ENCODE data around the gene TFF3. TPM values are rescaled to one million over a fixed set of nuclear protein-coding genes. Genes with fewer than 3 reads are reported as not detected.
A peak's percentile ranks its signal among the peaks of the same experiment; 100 is the strongest.
"Not testable (repeated sequence)": the region's sequence is repeated elsewhere in the genome, so short reads cannot be mapped to it uniquely, and the experiment has no call there.

Gene TFF3
- total RNA-seq, 1 donor from 2014 or later = 4.8 TPM

DNA sequence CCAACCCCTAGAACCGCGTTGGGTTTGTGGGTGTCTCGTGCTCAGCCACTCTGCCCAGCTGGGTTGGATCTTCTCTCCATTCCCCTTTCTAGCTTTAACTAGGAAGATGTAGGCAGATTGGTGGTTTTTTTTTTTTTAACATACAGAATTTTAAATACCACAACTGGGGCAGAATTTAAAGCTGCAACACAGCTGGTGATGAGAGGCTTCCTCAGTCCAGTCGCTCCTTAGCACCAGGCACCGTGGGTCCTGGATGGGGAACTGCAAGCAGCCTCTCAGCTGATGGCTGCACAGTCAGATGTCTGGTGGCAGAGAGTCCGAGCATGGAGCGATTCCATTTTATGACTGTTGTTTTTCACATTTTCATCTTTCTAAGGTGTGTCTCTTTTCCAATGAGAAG lies 18.7 kb downstream of the TFF3 start:
- intact Hi-C loops (cut with DNase I) = no loop called here
- DNase-seq (ENCODE audit: low spot score) = no peak

DNA sequence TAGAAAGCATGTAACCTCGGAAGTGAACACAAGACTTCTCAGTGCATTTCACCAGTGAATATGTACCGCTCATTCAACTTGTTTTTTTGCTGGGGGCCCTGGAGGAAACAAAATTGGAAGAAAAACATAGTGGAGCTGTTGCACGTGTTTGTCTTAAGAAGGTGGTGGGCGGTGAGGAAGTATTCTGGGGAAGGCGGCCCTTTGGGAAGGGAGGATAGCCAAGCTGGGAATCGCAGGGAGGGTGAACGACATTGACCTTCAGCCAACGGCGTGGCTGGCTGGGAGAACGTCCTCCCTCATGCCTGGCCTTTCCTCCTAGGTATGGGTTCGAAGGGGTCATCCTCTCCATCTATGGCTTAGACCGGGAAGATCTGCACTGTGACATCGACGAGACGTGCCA lies 19.4 kb downstream of the TFF3 start:
- DNase-seq (ENCODE audit: low spot score) = no peak
- intact Hi-C loops (cut with DNase I) = no loop called here

DNA sequence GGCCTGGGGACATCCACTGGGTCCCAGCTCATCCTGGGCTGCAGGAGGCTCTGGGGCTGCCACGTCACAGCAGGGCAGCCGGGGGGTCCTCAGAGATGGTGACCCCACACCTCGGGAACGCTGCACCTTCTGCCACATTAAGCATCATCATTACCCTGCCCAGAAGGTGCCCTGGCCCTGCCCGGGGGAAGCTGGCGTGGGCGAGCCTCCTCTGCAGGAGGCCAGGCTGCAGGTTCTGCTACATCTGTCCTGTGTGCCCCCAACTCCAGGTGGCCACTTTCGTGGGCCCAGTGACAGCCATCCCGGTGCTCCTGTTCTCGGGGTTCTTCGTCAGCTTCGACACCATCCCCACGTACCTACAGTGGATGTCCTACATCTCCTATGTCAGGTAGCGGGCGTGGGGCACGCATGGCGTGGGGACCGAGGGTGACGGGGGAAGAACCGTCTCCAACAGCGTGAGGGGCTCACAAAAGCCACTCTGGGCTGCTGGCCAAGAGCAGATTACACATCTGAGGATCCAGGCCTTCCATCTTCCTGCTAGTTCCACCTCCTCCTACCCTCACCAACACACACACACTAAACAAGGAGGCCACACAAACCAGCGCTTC lies 20.8 kb downstream of the TFF3 start:
- no peak for DNase-seq (ENCODE audit: low spot score)
- intact Hi-C loops (cut with DNase I) = no loop called here

DNA sequence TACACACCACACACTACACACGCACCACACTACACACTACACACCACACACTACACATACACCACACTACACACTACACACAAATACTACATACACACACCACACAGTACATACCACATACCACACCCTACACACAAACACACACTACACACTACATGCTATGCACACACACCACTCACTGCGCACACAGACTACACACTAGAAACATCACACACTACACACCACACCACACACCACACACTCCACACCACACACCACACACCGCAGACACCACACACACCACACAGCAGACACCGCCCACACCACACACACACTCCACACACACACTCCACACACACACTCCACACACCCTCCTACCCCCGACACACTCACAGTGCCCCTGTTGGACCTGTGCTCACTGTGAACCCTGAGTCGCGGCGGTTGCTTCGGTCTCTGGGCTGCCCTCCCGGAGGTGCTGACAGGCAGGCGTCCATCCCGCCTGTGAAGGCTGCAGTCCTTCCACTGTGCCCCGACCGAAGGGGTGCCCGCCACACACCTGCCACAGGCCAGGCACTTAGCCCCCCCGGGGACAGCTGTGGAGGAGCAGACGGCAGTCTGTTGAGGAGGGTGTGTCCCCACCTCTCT lies 21.4 kb downstream of the TFF3 start:
- intact Hi-C loops (cut with DNase I) = no loop called here
- DNase-seq (ENCODE audit: low spot score) = no peak

DNA sequence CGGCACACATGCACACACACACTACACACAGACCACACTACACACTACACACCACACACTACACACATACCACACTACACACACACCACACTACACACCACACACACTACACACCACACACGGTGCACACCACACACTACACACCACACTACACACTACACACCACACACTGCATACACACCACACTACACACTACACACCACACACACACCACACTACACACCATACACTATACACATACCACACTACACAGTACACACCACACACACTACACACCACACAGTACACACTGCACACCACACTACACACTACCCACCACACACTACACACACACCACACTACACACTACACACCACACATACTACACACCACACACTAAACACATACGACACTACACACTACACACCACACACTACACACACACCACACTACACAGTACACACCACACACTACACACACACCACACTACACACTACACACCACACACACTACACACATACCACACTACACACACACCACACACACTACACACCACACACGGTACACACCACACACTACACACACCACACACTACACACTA lies 22.6 kb downstream of the TFF3 start:
- intact Hi-C loops (cut with DNase I); DNase-seq (ENCODE audit: low spot score): not testable (repeated sequence)

DNA sequence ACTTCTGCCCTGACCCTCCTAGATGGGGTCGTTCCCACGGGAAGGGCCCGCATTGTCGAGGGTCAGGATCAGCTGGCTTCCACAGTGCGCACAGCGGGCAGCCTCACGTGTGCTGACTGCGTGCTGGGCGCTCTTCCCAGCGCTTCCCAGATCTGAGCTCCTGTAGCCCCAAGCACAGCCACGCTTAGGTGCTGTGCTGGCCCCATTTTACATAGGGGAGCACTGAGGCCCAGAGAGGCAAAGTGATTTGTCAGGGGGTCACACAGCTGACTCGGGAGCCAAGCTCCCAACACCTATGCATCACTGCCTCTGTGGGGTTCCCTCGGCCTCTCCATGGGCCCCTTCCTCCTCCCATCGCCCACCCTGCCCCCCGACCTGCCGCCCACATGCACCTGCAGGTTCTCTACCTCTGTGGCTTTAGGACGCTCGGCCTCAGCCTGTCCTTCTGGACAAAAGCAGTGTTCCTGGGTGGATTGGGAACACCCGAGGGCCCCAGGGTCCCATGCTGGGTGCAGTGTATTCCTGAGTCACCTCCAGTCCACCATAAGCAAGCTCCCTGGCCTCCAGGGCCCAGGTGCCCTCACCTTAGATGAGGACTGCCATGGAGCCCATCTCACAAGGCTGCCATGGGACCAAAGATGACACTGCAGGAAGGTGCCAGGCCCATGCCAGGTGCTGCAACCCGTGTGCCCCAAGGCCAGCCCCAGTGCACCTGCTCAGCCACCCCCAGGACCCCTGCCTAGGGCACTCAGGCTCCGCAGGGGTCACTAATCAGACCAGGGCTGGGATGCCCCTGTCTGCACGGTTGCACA lies 23.3 kb downstream of the TFF3 start:
- DNase-seq (ENCODE audit: low spot score) = no peak
- intact Hi-C loops (cut with DNase I) = no loop called here

DNA sequence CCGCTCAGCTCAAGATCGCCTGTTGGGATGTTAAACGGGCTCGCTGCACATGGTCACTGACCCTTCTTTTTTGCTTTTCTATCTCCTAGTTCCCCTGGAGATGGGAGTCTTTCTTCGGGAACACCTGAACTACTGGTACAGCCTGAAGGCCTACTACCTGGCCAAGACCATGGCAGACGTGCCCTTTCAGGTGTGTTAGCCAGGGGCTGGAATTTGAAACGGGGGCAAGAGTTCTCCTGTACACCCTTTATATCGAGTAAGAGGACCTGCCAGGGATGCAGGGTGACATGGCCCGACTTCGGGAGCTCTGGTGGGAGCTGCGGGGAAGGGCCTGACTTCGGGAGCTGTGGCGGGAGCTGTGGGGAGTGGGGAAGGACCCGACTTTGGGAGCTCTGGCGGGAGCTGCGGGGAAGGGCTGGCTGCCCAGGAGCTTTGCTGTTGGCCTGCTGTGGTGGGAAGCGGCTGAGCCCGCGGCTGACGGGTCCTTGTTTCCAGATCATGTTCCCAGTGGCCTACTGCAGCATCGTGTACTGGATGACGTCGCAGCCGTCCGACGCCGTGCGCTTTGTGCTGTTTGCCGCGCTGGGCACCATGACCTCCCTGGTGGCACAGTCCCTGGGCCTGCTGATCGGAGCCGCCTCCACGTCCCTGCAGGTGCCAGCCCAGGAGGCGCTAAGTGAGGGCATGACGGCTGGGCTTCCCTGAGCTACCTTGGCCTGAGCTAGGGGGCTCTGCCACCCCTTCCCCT lies 24.0 kb downstream of the TFF3 start:
- no peak for DNase-seq (ENCODE audit: low spot score)
- intact Hi-C loops (cut with DNase I) = no loop called here

DNA sequence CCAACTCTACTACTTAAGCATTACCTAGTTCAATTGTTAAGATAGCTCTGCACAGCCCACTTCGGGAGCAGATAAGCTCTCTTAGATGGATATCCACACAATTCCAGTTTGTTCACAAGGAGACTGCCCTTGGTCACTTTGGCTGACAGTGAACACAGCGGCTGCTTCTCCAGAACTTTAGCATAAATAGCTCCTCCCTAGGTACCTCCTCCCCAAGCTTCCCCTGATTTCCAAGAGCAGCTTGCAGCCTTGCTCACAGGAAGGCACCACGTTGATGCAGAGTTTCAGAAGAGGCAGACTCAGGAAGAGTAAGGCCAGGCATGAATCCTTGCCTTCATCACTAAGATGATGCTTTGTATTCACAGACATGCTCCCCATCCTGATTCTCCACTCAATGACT lies 24.7 kb downstream of the TFF3 start:
- DNase-seq (ENCODE audit: low spot score) = no peak
- intact Hi-C loops (cut with DNase I) = no loop called here

DNA sequence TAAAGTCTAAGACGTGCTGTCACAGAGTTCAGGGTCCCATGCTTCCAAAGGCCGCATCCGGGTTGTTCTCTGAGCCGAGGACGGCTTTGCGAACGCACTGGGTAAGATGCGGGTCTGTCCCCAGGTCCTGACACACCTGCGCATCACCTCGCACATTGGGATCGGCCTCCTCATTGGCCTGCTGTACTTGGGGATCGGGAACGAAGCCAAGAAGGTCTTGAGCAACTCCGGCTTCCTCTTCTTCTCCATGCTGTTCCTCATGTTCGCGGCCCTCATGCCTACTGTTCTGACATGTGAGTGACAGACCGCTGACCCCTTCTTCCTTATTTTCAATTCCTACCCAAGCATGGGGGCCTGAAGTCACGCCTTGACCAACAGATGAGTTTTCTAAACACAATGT lies 25.3 kb downstream of the TFF3 start:
- intact Hi-C loops (cut with DNase I) = no loop called here
- peak; percentile 79 for DNase-seq (ENCODE audit: low spot score)

DNA sequence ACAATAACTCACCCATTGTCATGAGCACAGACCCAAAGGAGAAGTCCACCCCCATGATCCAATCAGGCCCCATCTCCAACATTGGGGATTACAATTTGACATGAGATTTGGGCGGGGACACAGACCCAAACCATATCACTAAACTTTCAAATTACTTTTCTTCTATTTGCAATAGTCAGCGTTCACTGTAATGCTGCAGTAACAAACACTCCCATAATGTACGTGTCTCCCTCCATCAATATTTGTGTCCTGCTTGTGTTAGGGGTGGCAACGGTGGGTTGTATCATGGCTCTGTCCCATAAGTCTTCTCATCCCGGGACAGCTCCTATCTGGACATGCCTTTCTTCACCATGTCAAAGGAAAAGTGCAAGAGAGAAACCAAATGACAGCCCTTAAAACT lies 26.2 kb downstream of the TFF3 start:
- intact Hi-C loops (cut with DNase I) = no loop called here
- no peak for DNase-seq (ENCODE audit: low spot score)

DNA sequence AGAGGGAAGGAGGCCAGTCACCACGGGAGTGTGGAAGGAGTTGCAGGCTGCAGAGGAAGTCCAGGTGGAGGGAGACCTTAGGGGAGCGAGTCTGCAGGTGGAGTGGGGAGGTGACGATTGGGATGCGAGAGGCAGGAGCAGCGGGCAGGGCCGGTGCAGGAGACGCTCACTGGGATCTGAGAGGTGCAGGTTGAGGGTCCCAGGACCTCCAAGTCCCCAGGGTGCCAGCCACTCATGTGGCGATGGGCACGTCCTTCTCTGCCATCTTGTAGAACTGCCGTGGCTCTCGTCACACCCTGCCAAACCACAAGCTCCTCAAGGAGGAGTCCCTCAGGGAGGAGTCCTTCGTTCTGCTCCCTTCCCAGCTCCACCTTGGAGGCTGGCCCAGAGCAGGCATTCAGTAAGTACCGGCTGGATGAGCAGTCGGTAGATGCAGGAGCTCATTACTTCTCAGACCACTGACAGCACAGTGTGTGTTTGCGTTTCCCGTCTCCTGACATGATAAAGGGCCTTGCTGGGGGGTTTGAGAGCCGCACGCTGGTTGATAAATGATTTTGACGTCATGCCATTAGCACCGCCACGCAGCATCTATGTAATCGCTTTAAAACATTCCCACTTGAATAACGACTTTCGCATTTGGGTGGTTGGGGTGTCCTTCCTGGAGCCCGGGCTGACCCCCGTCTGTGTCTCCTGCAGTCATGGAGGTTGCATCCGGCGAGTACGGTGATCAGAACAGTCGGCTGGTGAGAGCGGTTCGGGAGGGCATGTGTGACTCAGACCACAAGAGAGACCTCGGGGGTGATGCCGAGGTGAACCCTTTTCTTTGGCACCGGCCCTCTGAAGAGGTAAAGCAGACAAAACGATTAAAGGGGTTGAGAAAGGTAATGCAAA lies 27.8 kb downstream of the TFF3 start:
- no peak for DNase-seq (ENCODE audit: low spot score)
- intact Hi-C loops (cut with DNase I) = no loop called here

DNA sequence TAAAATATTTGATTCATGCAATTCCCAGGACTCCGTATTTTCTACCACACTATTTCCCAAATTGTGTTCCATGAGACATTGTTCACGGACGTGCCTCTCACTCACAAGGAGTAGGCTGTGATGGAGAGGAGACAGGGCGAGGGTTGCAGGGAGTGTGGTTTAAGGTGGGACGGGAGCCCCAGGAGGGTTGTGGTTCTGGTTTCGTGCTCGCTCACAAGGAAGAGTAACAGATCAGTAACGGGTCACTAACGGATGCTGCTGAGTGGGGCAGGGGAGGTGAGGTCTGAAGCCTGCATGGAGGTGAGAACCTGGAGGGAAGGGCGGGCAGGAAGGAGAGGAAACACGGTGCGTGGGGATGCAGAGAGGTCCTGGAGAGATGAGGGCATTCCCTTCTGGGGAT lies 28.8 kb downstream of the TFF3 start:
- intact Hi-C loops (cut with DNase I) = no loop called here
- DNase-seq (ENCODE audit: low spot score) = no peak

DNA sequence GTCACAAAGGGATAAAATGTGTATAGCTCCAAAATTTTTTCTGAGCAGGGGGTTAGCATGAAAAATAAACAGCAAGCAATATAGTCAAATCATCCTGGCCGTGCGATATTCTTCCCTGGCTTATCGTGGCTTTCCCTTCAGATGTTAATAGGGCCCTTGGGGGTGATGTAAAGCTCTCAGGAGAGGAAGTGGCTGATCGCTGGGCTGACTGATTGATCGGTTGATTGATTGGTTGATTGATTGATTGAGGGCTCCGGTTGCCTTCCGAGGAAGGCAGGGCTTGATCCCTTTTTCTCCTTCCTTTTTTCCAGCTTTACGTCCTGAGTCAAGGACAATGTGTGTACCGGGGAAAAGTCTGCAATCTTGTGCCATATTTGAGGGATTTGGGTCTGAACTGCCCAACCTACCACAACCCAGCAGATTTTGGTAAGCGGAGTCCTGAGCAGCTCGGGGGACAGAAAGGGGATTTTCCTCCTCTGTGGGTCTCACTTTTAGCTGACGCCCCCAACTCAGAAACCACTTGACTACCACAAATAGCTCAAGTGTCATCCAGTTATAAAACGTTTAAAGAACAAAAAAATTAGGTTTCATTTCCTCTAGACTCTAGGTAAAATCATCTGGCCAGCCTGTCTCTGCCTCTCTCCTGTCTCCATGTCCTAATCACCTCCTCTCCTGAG lies 29.5 kb downstream of the TFF3 start:
- intact Hi-C loops (cut with DNase I) = no loop called here
- no peak for DNase-seq (ENCODE audit: low spot score)

DNA sequence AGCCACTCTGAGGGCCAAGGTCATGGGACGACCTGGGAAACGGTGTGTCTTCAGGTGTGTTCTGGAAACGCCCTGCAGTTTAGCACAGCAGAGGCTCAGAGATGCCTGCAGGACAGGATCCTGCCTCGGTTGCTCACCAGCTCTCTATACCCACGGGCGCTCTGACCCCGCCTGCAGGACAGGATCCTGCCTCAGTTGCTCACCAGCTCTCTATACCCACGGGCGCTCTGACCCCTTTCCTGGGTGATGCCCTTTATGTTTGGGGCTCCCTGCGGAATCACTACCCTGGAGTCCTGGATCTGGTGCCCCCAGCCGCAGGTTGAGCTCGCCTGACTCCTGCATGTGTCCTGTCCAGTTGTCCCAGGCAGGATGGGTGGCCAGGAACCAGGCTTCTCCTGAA lies 32.5 kb downstream of the TFF3 start:
- DNase-seq (ENCODE audit: low spot score) = no peak
- intact Hi-C loops (cut with DNase I) = no loop called here

DNA sequence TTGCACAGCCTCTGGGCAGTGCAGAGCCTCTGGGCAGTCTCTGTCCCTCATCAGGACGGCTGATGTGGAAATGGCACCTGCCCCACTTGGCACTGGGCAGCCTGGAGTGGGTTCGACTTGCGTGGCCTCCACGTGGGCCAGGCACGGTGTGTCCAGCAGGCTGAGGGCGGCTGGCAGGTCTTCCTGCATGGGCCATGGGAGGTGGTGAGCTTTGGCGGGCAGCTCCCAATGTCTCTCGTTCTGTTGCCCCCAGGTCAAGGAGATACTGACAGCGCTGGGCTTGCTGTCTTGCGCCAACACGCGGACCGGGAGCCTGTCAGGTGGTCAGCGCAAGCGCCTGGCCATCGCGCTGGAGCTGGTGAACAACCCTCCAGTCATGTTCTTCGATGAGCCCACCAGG lies 33.2 kb downstream of the TFF3 start:
- intact Hi-C loops (cut with DNase I) = no loop called here
- no peak for DNase-seq (ENCODE audit: low spot score)

DNA sequence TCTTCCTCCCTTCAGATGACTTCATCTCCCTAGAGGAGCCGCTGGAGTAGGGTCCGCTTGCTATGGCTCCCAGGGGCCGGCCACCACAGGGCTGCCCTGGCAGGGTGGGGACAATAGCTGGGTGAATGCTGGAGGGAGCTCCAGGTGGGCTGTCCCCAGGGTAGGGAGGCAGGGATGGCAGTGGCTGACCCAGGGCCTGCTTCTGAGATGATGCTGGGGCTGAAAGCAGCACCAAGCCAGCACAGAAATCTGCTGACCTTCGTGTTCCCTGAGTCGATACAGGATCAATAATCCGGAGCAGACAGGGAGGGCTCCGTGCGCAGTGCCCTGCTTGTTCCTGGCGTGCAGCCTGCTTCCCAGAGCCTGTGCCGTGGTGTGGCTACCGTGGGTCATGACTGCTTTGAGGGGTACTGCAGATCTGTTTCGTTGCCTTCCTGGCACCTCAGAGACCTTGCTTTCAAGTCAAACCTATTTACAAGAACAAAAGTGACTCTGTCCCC lies 34.0 kb downstream of the TFF3 start:
- no peak for DNase-seq (ENCODE audit: low spot score)
- intact Hi-C loops (cut with DNase I) = no loop called here

DNA sequence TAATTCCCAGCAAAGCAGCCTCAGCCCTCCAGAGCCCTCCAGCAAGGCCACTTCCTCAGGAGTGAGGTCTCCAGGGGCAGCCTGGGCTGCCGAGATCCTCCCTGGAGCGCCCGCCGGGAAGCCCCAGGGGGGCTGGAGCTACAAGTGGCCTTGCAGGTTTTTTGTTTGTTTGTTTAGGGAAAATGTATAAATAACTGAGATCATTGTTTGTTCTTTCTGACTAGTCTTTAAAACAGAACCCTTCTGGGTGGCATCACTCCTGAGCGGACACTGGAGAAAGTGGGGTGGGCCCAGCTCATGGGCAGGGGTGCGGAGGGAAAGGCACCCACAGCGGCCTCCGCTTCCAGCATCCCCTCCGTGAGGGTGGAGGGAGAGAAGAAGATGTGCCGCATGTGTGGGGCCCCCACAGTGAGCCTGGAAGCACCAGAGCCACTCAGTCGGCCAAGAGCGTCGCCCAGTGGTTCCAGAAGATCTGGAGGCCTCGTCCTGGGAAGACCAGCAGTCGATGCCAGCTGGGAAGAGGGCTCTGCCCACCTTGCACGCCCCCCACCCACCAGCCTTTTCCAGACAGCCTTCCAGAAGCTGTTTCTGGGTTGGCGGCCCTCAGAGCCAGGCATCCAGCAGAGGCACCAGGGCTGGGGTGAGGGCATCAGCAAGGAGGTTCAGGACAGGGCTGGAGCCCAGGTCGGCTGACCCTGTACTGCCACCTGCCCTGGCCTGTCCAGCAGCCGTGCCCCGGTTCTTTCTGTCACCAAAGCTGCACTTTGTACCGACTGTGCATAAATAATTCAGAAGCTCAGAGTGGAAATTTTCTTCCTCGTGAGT lies 34.6 kb downstream of the TFF3 start:
- intact Hi-C loops (cut with DNase I) = no loop called here
- no peak for DNase-seq (ENCODE audit: low spot score)

DNA sequence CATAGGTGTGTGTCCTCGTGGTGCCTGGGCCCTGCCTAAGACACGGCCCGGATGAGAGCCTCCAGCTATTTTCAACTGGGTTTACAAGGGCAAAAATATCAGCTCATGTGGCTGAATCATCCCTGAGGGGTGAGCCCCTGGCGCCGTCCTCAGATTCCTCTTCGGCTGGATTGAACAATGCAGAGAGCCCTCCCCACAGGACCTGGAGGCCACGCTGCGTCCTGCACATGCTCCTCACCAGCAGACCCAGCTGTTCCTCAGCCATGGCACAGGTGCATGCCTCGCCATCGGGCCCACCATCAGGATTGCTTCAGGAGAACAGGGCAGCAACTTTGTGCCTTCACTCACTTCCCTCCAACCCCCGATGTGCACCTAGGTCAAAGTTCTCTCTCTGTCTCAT lies 35.3 kb downstream of the TFF3 start:
- no peak for DNase-seq (ENCODE audit: low spot score)
- intact Hi-C loops (cut with DNase I) = no loop called here

All from cardiac septum (tissue), 1 donor.